Lung (tissue), 12 donors: ENCODE results near the gene TTC34. TPM values are rescaled to one million over a fixed set of nuclear protein-coding genes. Genes with fewer than 3 reads are reported as not detected.

Source experiments
- ATAC-seq: fragments of 200-7000 bp; cut with Tn5 transposase; one replicate; pipeline ENCODE4 v1.9.1; 2020; ENCODE audit warnings: moderate number of reproducible peaks; ENCODE audit not compliant: insufficient read depth, low FRiP score
- DNase-seq, 3 donors: peaks; one replicate each; pipeline ENCODE4 v3.0.0-alpha.2; 2013 to 2017
- H3K27ac ChIP-seq, 2 donors: one replicate each; pipeline ENCODE4 v1.5.1; 2013; ENCODE audit warnings: mild to moderate bottlenecking in 2 of 2, moderate library complexity in 2 of 2, control low read depth in 1 of 2, inconsistent platforms in 1 of 2, low read depth in 1 of 2, low read length in 1 of 2
- H3K27me3 ChIP-seq, 3 donors: one replicate each; pipeline ENCODE4 v1.5.1; 2013; ENCODE audit warnings: low read length in 2 of 3; ENCODE audit not compliant: control insufficient read depth in 3 of 3, insufficient read depth in 3 of 3
- H3K36me3 ChIP-seq, 4 donors: one replicate each; pipeline ENCODE4 v1.5.1; 2013; ENCODE audit warnings: low read length in 4 of 4, mild to moderate bottlenecking in 1 of 4, moderate library complexity in 1 of 4; ENCODE audit not compliant: control insufficient read depth in 4 of 4, insufficient read depth in 4 of 4
- H3K4me1 ChIP-seq, 5 donors: one replicate each; pipeline ENCODE4 v1.5.1; 2013; ENCODE audit warnings: low read length in 5 of 5, mild to moderate bottlenecking in 2 of 5, moderate library complexity in 1 of 5; ENCODE audit not compliant: control insufficient read depth in 5 of 5, insufficient read depth in 5 of 5
- H3K4me3 ChIP-seq: one replicate; pipeline ENCODE4 v1.5.1; 2013; ENCODE audit warnings: mild to moderate bottlenecking, control low read depth, moderate library complexity
- H3K9ac ChIP-seq, 2 donors: one replicate each; pipeline ENCODE4 v1.5.1; 2013; ENCODE audit warnings: low read length in 2 of 2, control low read depth in 1 of 2; ENCODE audit not compliant: insufficient read depth in 1 of 2
- H3K9me3 ChIP-seq, 4 donors: one replicate each; pipeline ENCODE4 v1.5.1; 2013; ENCODE audit warnings: low read length in 3 of 4, mild to moderate bottlenecking in 1 of 4, moderate library complexity in 1 of 4; ENCODE audit not compliant: control insufficient read depth in 4 of 4, insufficient read depth in 3 of 4
- CTCF ChIP-seq: IDR thresholded peaks from 2 replicates; pipeline ENCODE4 v1.5.1; 2012; ENCODE audit warnings: mild to moderate bottlenecking; ENCODE audit errors: control extremely low read depth, extremely low read depth
- WGBS, 2 donors: extraction: QIAGEN DNeasy Blood & Tissue Kit; methylation state at CpG; one replicate each; pipeline ENCODE4 v1.1.7; 2013; 5-methylcytosine and 5-hydroxymethylcytosine counted together
- polyA plus RNA-seq, 2 donors: library from polyadenylated mRNA; stranded (reverse); fragments of 200-250 nt; gene quantifications; one replicate each; pipeline ENCODE4 v1.2.1, GENCODE V29; 2013
- total RNA-seq, 2 donors: library from RNA; depleted of rRNA in 1 of 2; stranded (reverse); fragments of >200 nt in 1 of 2; gene quantifications; one replicate each; pipeline ENCODE4 v1.2.1, GENCODE V29; 2014 to 2021
- donor health status: control.
- donor health status: control.
- donor health status: Bipolar disorder and iron deficiency.
- donor health status: healthy.
- donor health status: DM: yes; HTN: yes; CAD: no.

TTC34 gene
- total and polyA plus RNA-seq, 4 donors = 0.30 to 3.3 (median 0.75) TPM

GRCh38 chr1:2642131-2642559 lies 159.3 kb downstream of the TTC34 start:
- no peak for ATAC-seq
- DNase-seq = no peak
- peak overlapping the region in 1 of 2 donors; percentile 20 for H3K27ac ChIP-seq

GRCh38 chr1:2641381-2642130 lies 159.9 kb downstream of the TTC34 start:
- ATAC-seq (no peak), DNase-seq (no peak)
- Histone ChIP-seq H3K27me3 (no peaks in the 10 kb centered on the region), H3K9me3 (peaks cover 0 to 9% (median 1%) of the 10 kb centered on the region in 4 donors), H3K4me1 (peaks cover 0 to 16% (median 0%) of the 10 kb centered on the region in 5 donors), H3K27ac (no peak overlapping the region), H3K9ac (peak overlapping the region in 1 of 2 donors; percentile 63), H3K36me3 (no peaks in the 10 kb centered on the region), H3K4me3 (no peak overlapping the region)
- 94 to 95% methylated on average over 33 to 34 of the region's 34 CpGs for WGBS, 2 donors
- no peak for TF ChIP-seq CTCF

More at GRCh38 chr1:2642131-2642559, 159.3 kb downstream of the TTC34 start:
- no peaks in the 10 kb centered on the region for H3K27me3 ChIP-seq
- H3K4me3 ChIP-seq = peak overlapping the region; percentile 66
- WGBS, 2 donors = 37 to 52% methylated on average over 10 to 11 of the region's 11 CpGs
- TF ChIP-seq CTCF = no peak
- H3K36me3 ChIP-seq = no peaks in the 10 kb centered on the region
- H3K9me3 ChIP-seq = peaks cover 0 to 5% (median 0%) of the 10 kb centered on the region in 4 donors
- peaks cover 0 to 16% (median 0%) of the 10 kb centered on the region in 5 donors for H3K4me1 ChIP-seq
- H3K9ac ChIP-seq = peak overlapping the region; percentile 42 to 63

GRCh38 chr1:2640626-2641025 lies 160.9 kb downstream of the TTC34 start:
- Histone ChIP-seq H3K9me3 (peaks cover 0 to 10% (median 1%) of the 10 kb centered on the region in 4 donors), H3K4me1 (peaks cover 0 to 16% (median 0%) of the 10 kb centered on the region in 5 donors), H3K4me3 (no peak overlapping the region), H3K27me3 (no peaks in the 10 kb centered on the region), H3K27ac (no peak overlapping the region), H3K9ac (no peak overlapping the region), H3K36me3 (no peaks in the 10 kb centered on the region)
- WGBS, 2 donors = 88 to 95% methylated on average over 3 of the region's 3 CpGs
- ATAC-seq (no peak), DNase-seq (no peak)
- TF ChIP-seq CTCF = no peak
